Activated CD4-positive, CD25-positive, alpha-beta regulatory T cell treated with anti-CD3 and anti-CD28 coated beads, Interleukin-2, amount 50 U/mL, for 24 hours (primary cell): ENCODE measurements around the gene COL18A1.
"Not testable (repeated sequence)": the region's sequence is repeated elsewhere in the genome, so short reads cannot be mapped to it uniquely, and the experiment has no call there.

ENCODE experiments used
- ATAC-seq, 2 donors: fragments of 150-1000 bp; cut with Tn5 transposase; one replicate each; pipeline ENCODE4 v1.10.0; 2021; ENCODE audit warnings: mild to moderate bottlenecking in 1 of 2, moderate library complexity in 1 of 2

The COL18A1 gene

DNA sequence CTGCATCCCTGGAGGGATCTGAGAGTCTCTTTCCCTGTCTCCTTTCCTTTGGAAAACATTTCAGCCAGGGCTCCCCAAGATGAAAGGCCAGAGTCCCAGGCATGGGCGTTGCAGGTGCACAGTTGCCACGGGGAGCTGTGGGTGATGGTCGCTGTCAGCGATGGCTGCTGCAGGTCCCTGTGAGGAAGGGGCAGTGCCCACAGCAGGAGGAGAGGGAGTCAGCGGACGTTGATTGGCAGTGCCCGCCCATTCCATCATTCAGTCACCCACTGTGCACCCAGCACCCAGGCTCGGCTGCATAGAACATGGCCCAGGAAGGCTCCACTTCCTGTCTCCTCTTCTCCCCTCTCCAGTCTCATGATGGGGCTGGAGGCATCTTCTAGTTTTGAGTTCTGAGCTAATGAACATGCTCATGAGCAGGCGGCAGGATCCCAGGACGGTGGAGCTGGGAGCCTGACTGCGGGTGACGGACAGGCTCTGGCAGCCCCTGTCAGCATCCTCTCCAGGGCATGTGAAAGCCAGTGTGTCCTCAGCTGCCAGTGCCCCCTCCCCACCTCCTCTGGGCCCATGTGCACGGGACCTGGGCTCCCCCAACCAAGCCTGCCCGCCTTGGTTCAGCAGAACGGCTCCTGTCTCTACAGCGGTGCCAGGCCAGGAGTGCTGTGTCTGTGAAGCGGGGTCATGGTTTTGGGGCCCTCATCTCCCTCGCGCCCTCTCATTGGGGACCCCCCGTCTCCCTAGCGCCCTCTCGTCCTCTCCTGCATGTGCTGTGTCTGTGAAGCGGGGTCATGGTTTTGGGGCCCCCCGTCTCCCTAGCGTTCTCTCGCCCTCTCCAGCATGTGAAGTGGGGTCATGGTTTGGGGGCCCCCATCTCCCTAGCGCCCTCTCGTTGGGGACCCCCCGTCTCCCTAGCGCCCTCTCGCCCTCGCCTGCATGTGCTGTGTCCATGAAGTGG lies 24.5 kb downstream of the COL18A1 start:
- ATAC-seq: no peak

DNA sequence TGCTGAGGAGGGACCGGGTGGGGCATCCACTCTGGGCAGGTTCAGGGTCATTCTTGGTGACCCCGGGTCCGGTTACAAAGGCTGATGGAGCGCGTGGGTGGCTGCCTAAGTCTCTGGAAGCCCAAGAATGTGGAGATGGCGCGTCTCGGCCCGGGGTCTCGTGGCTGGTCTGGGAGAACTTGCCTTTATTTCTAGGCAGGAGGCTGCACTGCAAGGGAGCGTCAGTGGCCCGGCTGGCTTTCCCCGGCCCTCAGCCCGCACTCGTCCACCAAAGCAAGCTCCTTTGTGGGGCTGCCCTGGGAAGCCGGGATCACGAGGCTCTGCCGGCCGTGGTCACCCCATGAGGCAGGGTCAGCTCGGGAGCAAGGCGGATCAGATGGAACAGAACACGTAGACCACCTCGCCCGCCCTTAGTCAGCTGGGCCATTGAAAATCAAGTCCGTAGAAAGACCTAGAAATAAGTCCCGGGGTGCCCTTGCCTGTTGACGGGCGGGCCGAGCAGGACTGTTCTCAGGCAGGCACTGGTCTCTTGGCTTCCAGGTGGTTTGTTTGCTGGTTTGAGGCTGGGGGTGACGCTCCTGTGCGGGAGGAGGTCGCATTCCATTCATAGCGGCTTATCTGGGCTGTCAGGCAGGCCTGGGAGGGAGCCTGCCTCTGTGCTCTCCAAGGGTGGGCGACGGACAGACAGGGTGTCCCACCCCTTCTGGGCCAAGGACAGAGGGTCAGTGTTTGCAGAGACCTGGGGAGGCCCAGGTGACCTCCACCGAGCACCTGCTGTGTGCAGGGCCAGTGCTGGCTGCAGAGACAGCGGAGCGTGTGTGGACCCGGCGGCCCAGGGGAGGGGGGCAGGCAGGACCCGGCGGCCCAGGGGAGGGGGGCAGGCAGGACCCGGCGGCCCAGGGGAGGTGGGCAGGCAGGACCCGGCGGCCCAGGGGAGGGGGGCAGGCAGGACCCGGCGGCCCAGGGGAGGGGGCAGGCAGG lies 25.8 kb downstream of the COL18A1 start:
- no peak for ATAC-seq

DNA sequence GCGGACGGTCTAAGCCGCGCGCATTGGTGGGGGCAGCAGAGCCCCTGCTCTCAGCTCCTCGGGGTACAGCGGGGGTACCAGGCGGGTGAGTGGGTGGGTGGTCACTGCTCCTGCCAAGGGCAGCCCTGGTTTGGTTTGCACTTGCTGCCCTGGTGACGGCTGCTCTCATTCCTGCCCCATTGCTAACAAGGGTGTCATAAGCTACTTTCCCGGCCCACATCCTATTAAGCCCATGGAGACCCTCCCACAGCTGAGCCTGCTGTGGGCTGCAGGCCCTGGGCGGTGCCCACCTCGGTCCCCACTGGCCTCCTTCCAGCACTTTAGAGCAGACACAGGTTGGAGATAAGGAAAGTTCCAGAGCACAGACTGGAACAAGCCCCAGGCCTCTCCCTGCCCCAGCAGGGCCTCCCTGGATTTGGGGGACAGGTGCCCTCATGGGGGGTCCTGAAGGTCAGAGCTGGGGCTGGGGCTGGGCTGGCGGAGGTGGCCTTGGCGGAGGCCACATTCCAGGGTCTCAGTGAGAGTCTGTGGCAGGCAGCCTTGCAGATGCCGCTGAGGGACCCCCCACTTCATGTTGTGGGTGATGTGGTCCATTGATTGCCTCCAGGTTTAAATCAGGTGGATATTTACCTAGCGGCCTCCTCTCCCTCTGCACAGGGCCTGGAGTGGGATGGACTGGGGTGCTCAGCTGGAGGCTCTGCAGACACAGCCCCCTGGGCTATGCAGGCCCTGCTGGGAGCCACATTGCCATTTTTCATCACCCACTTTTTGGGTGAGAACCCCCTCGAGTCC lies 27.0 kb downstream of the COL18A1 start:
- no peak for ATAC-seq

GRCh38 chr21:45432575-45433255 lies 27.8 kb downstream of the COL18A1 start:
- no peak for ATAC-seq

DNA sequence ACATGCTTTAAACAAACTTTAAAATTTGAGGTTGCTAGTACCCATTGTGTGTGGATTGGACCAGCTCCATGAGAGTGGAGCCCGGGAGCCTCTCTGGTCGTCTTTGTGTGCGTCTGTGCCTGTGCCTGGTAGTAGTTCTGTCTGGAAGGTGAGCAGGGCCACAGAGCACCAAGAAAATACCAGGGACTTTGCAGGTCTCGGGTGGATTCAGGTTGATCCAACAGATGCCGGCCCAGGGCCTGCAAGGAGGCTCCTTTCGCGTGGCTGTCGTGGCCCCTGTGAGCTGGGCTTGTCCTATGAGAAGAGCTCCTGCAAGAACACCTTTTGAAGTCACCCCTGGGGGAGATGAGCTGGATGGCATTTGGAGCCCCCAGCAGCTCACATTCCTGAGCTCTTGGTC lies 28.3 kb downstream of the COL18A1 start:
- no peak for ATAC-seq

- ATAC-seq: no peak
Observed at GRCh38 chr21:45433911-45434644, 29.1 kb downstream of the COL18A1 start.

GRCh38 chr21:45434645-45435217 lies 29.8 kb downstream of the COL18A1 start:
- no peak for ATAC-seq

DNA sequence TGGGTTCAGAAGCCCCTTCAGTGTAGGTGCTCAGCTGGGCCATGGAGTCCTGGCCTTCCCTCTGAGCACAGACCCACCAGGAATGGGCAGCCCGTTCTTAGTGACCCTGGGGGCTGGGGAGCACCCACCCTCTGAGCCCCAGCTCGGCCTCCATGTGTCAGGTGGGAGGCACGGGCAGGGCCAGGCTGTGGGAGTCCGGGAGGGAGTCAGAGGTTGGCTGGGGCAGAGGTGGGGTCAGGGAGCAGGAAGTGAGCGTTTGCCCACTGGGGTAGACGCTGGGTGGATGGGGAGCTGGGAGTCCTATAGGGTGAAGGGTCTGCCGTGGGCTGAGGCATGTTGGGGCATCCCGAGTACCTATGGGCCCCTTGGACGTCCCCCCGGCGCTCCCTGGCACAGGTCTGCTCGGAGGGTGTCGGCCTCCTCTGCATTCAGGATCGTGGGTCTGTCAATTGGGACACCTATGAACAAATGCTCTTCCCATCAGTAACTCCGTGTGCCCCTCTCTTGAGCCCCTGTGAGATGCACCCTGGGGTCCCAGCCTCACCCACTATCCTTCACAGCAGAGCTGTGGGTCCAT lies 30.5 kb downstream of the COL18A1 start:
- ATAC-seq: no peak

DNA sequence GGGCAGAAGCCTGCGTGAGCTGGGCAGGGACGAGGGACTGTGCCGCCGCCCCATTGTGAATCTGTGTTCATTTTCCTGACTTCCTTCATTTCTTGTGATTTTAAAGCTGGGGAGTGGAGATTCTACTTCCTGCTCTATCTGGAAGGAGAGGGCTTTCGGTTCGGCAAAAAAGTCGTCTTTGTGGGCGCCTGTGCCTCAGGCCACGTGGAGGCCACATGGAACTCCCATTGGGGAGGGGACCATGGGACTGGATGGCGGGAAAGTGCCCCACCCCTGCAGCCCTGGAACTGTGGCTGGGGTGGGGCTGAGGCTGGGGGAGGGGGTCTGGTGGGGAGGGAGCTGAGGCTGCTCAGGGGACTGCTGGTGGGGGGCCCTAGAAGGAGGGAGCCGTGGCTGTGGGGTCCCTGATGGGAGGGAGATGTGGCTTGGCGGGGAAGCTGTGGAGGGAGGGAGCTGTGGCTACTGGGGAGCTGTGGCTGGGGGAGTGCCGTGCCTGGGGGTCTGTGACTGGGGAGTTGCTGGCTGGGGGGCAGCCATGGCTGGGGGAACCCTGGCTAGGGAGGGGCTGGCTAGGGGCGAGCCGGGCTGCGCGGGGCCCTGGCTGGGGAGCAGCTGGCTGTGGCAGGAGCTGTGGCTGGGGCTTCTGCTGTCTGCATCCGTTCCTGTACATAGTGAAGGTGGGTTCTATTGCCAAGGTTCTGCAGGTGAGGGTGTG lies 31.5 kb downstream of the COL18A1 start:
- no peak for ATAC-seq

- ATAC-seq: not testable (repeated sequence)
Observed at GRCh38 chr21:45437844-45438243, 32.9 kb downstream of the COL18A1 start.

DNA sequence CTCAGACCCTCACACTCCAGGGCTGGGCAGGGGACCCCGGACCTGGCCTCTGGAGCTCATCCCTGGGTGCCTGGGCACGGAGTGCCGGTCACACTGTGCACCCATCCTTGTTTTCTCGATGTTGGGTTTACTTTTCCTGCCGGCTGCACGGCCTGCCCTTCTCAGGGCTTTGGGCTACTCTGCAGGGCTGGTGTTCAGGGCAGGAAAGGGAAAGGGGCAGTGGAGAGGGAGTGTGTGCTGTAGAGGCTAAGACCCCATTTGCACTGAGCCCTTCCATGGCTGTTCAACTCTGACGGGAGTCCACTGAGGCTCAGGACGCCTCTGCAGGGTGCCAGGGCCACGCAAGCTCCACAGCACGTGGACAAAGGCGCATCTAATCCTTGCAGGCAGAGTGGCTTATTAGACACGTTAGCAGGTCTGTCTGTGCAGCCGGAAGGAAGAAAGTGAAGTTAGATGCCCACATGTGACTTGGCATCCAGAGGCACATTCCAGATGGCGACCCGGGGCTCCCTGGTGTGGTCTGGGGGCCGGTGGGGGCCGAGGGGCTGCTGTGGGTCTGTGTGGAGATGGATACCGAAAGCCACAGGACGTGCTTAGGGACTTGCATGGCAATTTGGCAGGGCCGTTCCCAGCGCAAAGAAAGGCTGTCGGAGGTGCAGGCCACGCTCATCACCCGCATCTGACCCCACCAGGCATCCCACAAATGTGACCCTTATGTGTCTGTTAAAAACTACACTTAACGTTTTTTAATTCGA lies 33.6 kb downstream of the COL18A1 start:
- no peak for ATAC-seq

- peak; percentile 86 to 93 for ATAC-seq
Observed at GRCh38 chr21:45439161-45439872, 34.4 kb downstream of the COL18A1 start.

DNA sequence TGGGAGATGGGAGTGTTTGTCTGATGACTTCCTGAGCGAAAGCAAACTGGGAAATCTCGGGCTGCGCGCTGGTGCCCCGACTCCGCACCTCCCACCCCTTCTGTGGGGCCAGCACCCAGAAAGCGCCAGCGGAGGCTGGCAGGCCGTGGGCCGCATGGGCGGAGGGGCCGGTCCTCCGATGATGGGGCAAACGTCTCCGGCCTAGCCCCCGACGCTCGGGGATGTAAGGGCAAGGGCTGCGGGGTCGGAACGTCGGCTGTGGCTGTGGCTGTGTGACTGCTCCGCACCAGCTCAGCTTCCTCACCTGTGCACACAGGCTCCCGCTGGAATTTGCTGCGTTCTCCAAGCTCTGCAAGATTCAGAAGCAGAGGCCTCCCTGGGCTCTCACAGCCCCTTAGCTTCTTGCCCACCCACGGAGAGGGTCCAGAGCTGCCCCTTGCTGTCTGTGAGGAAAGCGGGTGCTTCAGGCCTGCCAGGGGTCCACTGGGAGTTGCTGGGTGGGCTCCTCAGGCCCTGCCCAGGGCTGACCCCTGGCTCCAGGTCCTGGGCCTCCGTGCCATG lies 35.0 kb downstream of the COL18A1 start:
- no peak for ATAC-seq

DNA sequence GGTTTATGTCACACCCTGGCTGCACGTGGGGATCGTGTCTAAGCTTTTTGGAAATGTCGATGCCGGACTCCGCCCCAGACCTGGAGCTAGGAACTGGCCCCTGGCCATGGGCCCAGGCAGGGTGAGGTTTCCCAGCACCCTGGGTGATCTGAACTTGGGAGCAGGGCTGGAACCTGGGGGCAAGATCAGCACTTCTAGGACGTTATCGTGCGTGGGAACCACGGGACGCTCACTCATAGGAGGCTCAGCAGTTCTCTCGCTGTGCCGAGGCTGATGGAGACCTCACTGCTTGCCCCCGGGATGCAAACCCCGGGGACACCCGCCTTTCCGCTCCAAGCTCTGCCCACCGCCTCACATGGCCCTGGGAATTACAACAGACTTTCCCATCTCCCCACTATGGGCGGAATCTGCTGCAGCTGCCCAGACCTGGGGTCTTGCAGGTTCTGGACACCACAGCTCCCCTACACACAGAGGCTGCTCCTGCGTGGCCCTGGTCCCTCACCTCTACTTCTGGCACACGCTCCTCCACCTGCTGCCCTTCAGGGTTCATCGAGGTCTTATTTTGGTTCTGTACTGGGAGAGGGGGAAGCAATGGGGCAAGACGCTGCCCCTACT lies 35.9 kb downstream of the COL18A1 start:
- ATAC-seq: no peak

DNA sequence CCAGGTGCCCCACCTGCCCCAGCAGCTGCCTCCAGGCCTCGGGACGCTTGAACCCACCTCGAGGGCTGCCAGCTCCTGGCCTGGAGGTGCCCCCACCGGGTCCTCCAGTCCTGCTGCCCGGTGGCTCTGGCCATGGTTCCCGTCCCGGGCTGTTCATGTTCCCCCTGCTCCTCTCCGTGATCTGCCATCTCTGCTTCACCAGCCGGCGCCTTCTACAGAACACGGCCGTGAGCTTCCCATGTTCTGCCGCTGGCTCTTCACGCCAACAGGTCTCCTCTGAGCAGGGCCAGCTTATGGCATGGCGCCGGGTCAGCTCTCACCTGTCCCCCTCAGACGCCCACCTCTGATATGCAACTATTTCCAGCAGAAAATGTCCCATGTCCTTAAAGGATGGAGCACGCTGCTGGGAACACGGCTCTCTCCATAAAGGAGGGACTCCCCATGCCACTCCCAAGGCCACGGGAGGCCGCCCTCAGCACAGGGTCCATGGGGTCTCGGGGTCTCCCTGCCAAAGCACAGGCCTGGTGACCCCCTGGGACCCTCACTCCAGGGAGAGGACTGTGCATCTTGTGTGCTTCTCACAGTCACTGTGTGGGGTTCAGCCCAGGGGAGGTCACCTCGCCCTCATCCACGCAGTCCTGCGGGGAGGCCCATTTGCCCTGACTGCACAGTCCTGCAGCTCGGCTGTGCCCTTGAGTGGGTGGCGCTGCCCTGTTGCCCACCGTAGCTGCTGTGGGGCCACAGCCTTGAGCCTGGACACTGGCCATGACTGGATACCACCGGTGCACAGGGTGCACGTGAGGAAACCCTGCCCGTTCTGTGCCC lies 36.7 kb downstream of the COL18A1 start:
- no peak for ATAC-seq

GRCh38 chr21:45442276-45442675 lies 37.3 kb downstream of the COL18A1 start:
- ATAC-seq: no peak
